ENCODE results near the gene OTOP2.

- TF ChIP-seq POLR2A (IDR thresholded peaks at IDR 0.05; ENCODE audit: low read length): no peak
- TF ChIP-seq GATA1 (IDR thresholded peaks at IDR 0.05; ENCODE audit: low read depth, low read length): no peak
Measured at GRCh38 chr17:74920642-74921025, 3.4 kb upstream of the OTOP2 start.

Measured in erythroblast (primary cell).